HepG2 (cell line): ENCODE results near the gene PDGFB. TPM values are rescaled to one million over a fixed set of nuclear protein-coding genes. Genes with fewer than 3 reads are reported as not detected.

Experiments used
- CREB1 ChIP-seq, 2 experiments: fragments of 450-650 bp in 1 of 2; IDR thresholded peaks; 2 replicates each; pipeline ENCODE4 v1.6.1; 2016 to 2017; ENCODE audit warnings: control low read depth in 1 of 2, mild to moderate bottlenecking in 1 of 2, missing compliant biosample characterization in 1 of 2, missing genetic modification characterization in 1 of 2
- FOSL2 ChIP-seq: sonication (generic); formaldehyde crosslinking; IDR thresholded peaks from 2 replicates; pipeline ENCODE4 v1.4.0; 2020; ENCODE audit warnings: missing genetic modification reagents
- HMG20A ChIP-seq: IDR thresholded peaks from 2 replicates; pipeline ENCODE4 v1.6.1; 2016; ENCODE audit warnings: borderline replicate concordance
- MED1 ChIP-seq: sonication (generic); formaldehyde crosslinking; IDR thresholded peaks from 2 replicates; pipeline ENCODE4 v1.4.0; 2020; ENCODE audit warnings: missing genetic modification reagents
- MIER3 ChIP-seq: IDR thresholded peaks from 2 replicates; pipeline ENCODE4 v1.6.1; 2016; ENCODE audit warnings: missing compliant biosample characterization, borderline replicate concordance
- MLX ChIP-seq: IDR thresholded peaks from 2 replicates; pipeline ENCODE4 v1.6.1; 2016
- NCOA2 ChIP-seq: sonication (generic); formaldehyde crosslinking; IDR thresholded peaks from 2 replicates; pipeline ENCODE4 v1.8.0; 2022; ENCODE audit warnings: inconsistent platforms
- NKX3-1 ChIP-seq: sonication (generic); formaldehyde crosslinking; IDR thresholded peaks from 2 replicates; pipeline ENCODE4 v1.5.0; 2020; ENCODE audit warnings: missing genetic modification reagents
- PAXIP1 ChIP-seq: sonication (generic); formaldehyde crosslinking; conservative IDR thresholded peaks from 2 replicates; pipeline ENCODE4 v1.4.0; 2020; ENCODE audit warnings: mild to moderate bottlenecking, missing genetic modification reagents, moderate library complexity
- POLR2AphosphoS5 ChIP-seq: IDR thresholded peaks from 2 replicates; pipeline ENCODE4 v1.6.1; 2012; ENCODE audit warnings: low read depth, low read length
- RXRB ChIP-seq: IDR thresholded peaks from 2 replicates; pipeline ENCODE4 v1.6.1; 2016; ENCODE audit warnings: borderline replicate concordance, missing genetic modification reagents, missing compliant biosample characterization
- SALL1 ChIP-seq: sonication (generic); formaldehyde crosslinking; IDR thresholded peaks from 2 replicates; pipeline ENCODE4 v1.8.0; 2022; ENCODE audit warnings: mild to moderate bottlenecking, missing genetic modification reagents
- SP4 ChIP-seq: sonication (generic); formaldehyde crosslinking; IDR thresholded peaks from 2 replicates; pipeline ENCODE4 v1.8.1; 2023; ENCODE audit warnings: mild to moderate bottlenecking, missing genetic modification reagents
- SP5 ChIP-seq: IDR thresholded peaks from 2 replicates; pipeline ENCODE4 v1.6.1; 2016; ENCODE audit warnings: low read depth, borderline replicate concordance
- SPEN ChIP-seq: sonication (generic); formaldehyde crosslinking; IDR thresholded peaks from 2 replicates; pipeline ENCODE4 v1.5.1; 2020; ENCODE audit warnings: low read depth, mild to moderate bottlenecking, missing genetic modification reagents
- THAP7 ChIP-seq: sonication (generic); formaldehyde crosslinking; IDR thresholded peaks from 2 replicates; pipeline ENCODE4 v1.8.1; 2023; ENCODE audit warnings: mild to moderate bottlenecking, missing genetic modification reagents
- ZBED4 ChIP-seq: sonication (generic); formaldehyde crosslinking; IDR thresholded peaks from 2 replicates; pipeline ENCODE4 v1.4.0; 2020; ENCODE audit warnings: missing genetic modification reagents, borderline replicate concordance
- ZFX ChIP-seq: sonication (generic); formaldehyde crosslinking; IDR thresholded peaks from 2 replicates; pipeline ENCODE4 v1.4.0; 2020; ENCODE audit warnings: mild to moderate bottlenecking, low read depth, missing genetic modification reagents, moderate library complexity
- ZFY ChIP-seq: sonication (generic); formaldehyde crosslinking; IDR thresholded peaks from 2 replicates; pipeline ENCODE4 v1.4.0; 2020; ENCODE audit warnings: missing genetic modification reagents
- ZNF230 ChIP-seq: sonication (generic); formaldehyde crosslinking; IDR thresholded peaks from 2 replicates; pipeline ENCODE4 v1.4.0; 2020; ENCODE audit warnings: mild to moderate bottlenecking, missing genetic modification reagents
- ZNF747 ChIP-seq: sonication (generic); formaldehyde crosslinking; IDR thresholded peaks from 2 replicates; pipeline ENCODE4 v1.8.1; 2023; ENCODE audit warnings: missing genetic modification reagents, mild to moderate bottlenecking, borderline replicate concordance
- ZSCAN31 ChIP-seq: sonication (generic); formaldehyde crosslinking; IDR thresholded peaks from 2 replicates; pipeline ENCODE4 v1.5.0; 2020; ENCODE audit warnings: low read depth, mild to moderate bottlenecking, missing genetic modification reagents
- polyA plus RNA-seq, 8 experiments: library from polyadenylated mRNA; depleted of rRNA in 3 of 8; stranded (reverse) in 7 of 8; unstranded in 1 of 8; fragments of >200 nt; fragmentation: Illumina TruSeq in 4 of 8; extraction: Trizol in 4 of 8; gene quantifications; 2 replicates each; pipeline versions ENCODE4 v1.2.1 to v1.2.3, GENCODE V29; 2011 to 2016; ENCODE audit warnings: low read depth in 4 of 8, missing spikeins in 1 of 8, mixed read lengths in 1 of 8; ENCODE audit not compliant: insufficient read depth in 1 of 8
- total RNA-seq, 5 experiments: library from RNA; depleted of rRNA; stranded (reverse); fragments of >200 nt; fragmentation: Illumina TruSeq; extraction: Trizol; gene quantifications; 2 replicates each; pipeline ENCODE4 v1.2.3, GENCODE V29; 2016; ENCODE audit warnings: low read depth in 1 of 5

Gene PDGFB
- total and polyA plus RNA-seq, 2 of the 13 experiments (the other 11 are each of a cell fraction or from before 2014, with no cell fraction given), result 1.4 to 10.1 TPM

GRCh38 chr22:39266398-39267030, 21.7 kb upstream of the PDGFB start (continued):
- TF ChIP-seq RXRB (CRISPR knock-in tag) (peak; percentile 28; the same call in 1 of the 2 replicates), ZFY (CRISPR knock-in tag) (peak; percentile 37; the same call in 1 of the 2 replicates), NKX3-1 (CRISPR knock-in tag) (no peak), FOSL2 (CRISPR knock-in tag) (peak; percentile 18; the same call in 1 of the 2 replicates), ZNF230 (CRISPR knock-in tag) (no peak), ZBED4 (CRISPR knock-in tag) (no peak), SP4 (CRISPR knock-in tag) (peak; percentile 45; the same call in 1 of the 2 replicates), SP5 (CRISPR knock-in tag) (peak; percentile 85), SPEN (CRISPR knock-in tag) (0 out of 2 replicates have a peak, but pooled peaks have one; percentile 28), NCOA2 (CRISPR knock-in tag) (0 out of 2 replicates have a peak, but pooled peaks have one; percentile 16), SALL1 (CRISPR knock-in tag) (peak; percentile 42), MED1 (CRISPR knock-in tag) (peak; percentile 62), PAXIP1 (CRISPR knock-in tag) (peak; percentile 49), THAP7 (CRISPR knock-in tag) (0 out of 2 replicates have a peak, but pooled peaks have one; percentile 36), HMG20A (CRISPR knock-in tag) (peak; percentile 34; the same call in 1 of the 2 replicates), ZNF747 (CRISPR knock-in tag) (no peak), ZSCAN31 (CRISPR knock-in tag) (no peak), CREB1 (IDR thresholded peaks at IDR 0.05) (no peak), CREB1 (CRISPR knock-in tag; IDR thresholded peaks at IDR 0.05) (peak; percentile 47; the same call in 1 of the 2 replicates), ZFX (CRISPR knock-in tag) (peak; percentile 29; the same call in 1 of the 2 replicates), MLX (CRISPR knock-in tag) (no peak), POLR2AphosphoS5 (no peak), MIER3 (no peak)
